ENCODE measurements around the gene STX2. TPM values are rescaled to one million over a fixed set of nuclear protein-coding genes. Genes with fewer than 3 reads are reported as not detected.

The STX2 gene
- total and polyA plus RNA-seq, 10 of the 15 experiments (the other 5 are each of a cell fraction or from before 2014, with no cell fraction given) = 6.0 to 22.2 (median 10.0) TPM

GRCh38 chr12:130765186-130765659, 73.8 kb downstream of the STX2 start:
- H3K27me3 ChIP-seq (replicated peaks in 1 of 2; ENCODE audit: control insufficient read depth in 2 of 2, insufficient read depth in 2 of 2, low read length in 1 of 2) = no peaks in the 10 kb centered on the region; a peak in 1 of 4 replicates
- H3K36me3 ChIP-seq (ENCODE audit: control insufficient read depth in 2 of 2, insufficient read depth in 2 of 2, low read length in 1 of 2) = no peaks in the 10 kb centered on the region
- no peak overlapping the region for H2AFZ ChIP-seq (ENCODE audit: control insufficient read depth, low read depth, low read length)
- peaks cover 7% of the 10 kb centered on the region; the same call in 2 of the 3 replicates for H3K9me3 ChIP-seq (replicated peaks; ENCODE audit: control insufficient read depth, insufficient read depth, low read length)
- no peaks in the 10 kb centered on the region for H4K20me1 ChIP-seq (ENCODE audit: control insufficient read depth, insufficient read depth)
- SMC1A ChIA-PET (ENCODE audit: uncharacterized antibody, unreplicated experiment) = interaction anchor here (1.2 kb wide), 1 partner anchor 29 kb away, joined by 3 read pairs; no protein-coding TSS in a partner anchor
- TF ChIP-seq CREM (IDR thresholded peaks at IDR 0.05; ENCODE audit: low read depth) (peak; percentile 74), MEF2A (IDR thresholded peaks at IDR 0.05; ENCODE audit: insufficient read depth, low read depth, low read length) (no peak), PRDM15 (CRISPR knock-in tag; IDR thresholded peaks at IDR 0.05) (0 out of 2 replicates have a peak, but pooled peaks have one; percentile 26), CREB1 (IDR thresholded peaks at IDR 0.05; ENCODE audit: low read depth) (peak; percentile 87), JUND (IDR thresholded peaks at IDR 0.05; ENCODE audit: low read depth, low read length) (0 out of 2 replicates have a peak, but pooled peaks have one; percentile 60), EP300 (IDR thresholded peaks at IDR 0.05; ENCODE audit: borderline replicate concordance in 1 of 2, control insufficient read depth in 1 of 2, low read depth in 2 of 2, low read length in 2 of 2) (0 out of 4 replicates have a peak, but pooled peaks of 1 of the 2 experiments have one; percentile 17), NBN (IDR thresholded peaks at IDR 0.05) (peak; percentile 23; the same call in 1 of the 2 replicates), ATF7 (IDR thresholded peaks at IDR 0.05; ENCODE audit: low read depth) (peak; percentile 96), PKNOX1 (IDR thresholded peaks at IDR 0.05) (no peak)
- WGBS (ENCODE audit: insufficient coverage, insufficient replicate concordance, low lambda C conversion rate, missing lambda C conversion rate) = 53% methylated on average over 8 of the region's 8 CpGs
- no peak overlapping the region for H3K4me2 ChIP-seq (ENCODE audit: control insufficient read depth, insufficient read depth)
- no peak for FAIRE-seq
- no peaks in the 10 kb centered on the region; the same call in 1 of the 2 replicates for H3K4me1 ChIP-seq (ENCODE audit: control insufficient read depth, insufficient read depth, low read length)
- POLR2A ChIA-PET = no interaction called here
- DNase-seq (ENCODE audit: low read depth, low spot score) = no peak
- RAD21 ChIA-PET (ENCODE audit: unreplicated experiment) = no interaction called here
- H3K79me2 ChIP-seq (ENCODE audit: control insufficient read depth, insufficient read depth, low read length) = no peaks in the 10 kb centered on the region
- no TSS peak for BruUV-seq (replicated peaks)
- in situ Hi-C loops (cut with MboI) (no loop called here), intact Hi-C loops (cut with micrococcal nuclease; ENCODE audit: unreplicated experiment) (no loop called here)
- H3K4me3 ChIP-seq = no peak overlapping the region
- CTCF ChIA-PET = no interaction called here
- no peak overlapping the region for H3K9ac ChIP-seq (ENCODE audit: control insufficient read depth, insufficient read depth, low read length)
- H3K27ac ChIP-seq (ENCODE audit: control insufficient read depth, insufficient read depth) = no peak overlapping the region
- ATAC-seq = no peak

Data from GM12878 (cell line).